NCI-H2196 (cell line): ENCODE results near the gene ZBTB8A.

Experiments
- DNase-seq: peaks from one replicate; lab custom pipeline; 2025; ENCODE audit not compliant: unreplicated experiment; lab: John Stamatoyannopoulos, UW

The ZBTB8A gene

GRCh38 chr1:32651461-32652073 lies 112.3 kb downstream of the ZBTB8A start:
- DNase-seq: no peak

DNA sequence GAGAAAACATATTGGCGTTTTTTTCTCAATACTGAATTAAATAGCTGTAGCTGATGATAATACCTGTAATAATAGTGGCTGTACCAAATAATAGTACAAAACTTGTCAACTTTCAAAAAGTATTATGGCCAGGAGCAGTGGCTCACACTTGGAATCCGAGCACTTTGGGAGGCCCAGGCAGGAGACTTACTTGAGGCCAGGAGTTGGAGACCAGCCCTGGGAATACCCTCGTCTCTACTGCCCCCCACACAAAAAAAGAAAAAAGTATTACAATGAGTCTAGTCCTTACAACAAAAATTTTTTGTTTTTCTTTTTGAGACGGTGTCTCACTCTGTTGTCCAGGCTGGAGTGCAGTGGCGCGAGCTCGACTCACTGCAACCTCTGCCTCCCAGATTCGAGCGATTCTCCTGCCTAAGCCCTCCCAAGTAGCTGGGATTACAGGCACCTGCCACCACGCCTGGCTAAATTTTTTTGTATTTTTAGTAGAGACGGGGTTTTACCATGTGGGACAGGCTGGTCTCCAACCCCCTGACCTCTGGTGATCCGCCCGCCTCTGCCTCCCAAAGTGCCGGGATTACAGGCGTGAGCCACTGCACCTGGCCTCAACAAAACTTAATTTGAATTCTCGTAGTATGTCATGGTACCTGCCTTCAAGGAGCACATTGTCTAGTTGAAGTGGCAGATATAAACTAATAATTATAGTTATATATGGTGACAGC lies 113.2 kb downstream of the ZBTB8A start:
- no peak for DNase-seq
